ENCODE results near the gene PFKFB2.

PFKFB2 gene

GRCh38 chr1:207021139-207021861 lies 31.8 kb upstream of the PFKFB2 start:
- in situ Hi-C loops (cut with HindIII; ENCODE audit: low sequenced_read_pairs): loop anchor here (5.0 kb wide), 1 partner anchor 49 kb away; the partner anchor contains the start of gene FCAMR

GRCh38 chr1:207021876-207022596 lies 31.0 kb upstream of the PFKFB2 start:
- in situ Hi-C loops (cut with HindIII; ENCODE audit: low sequenced_read_pairs): loop anchor here (5.0 kb wide), 1 partner anchor 50 kb away; the partner anchor contains the start of gene FCAMR

- in situ Hi-C loops (cut with HindIII; ENCODE audit: low sequenced_read_pairs): loop anchor here (5.0 kb wide), 1 partner anchor 51 kb away; the partner anchor contains the start of gene FCAMR
Observed at GRCh38 chr1:207022996-207023679, 29.9 kb upstream of the PFKFB2 start.

GRCh38 chr1:207024202-207025145 lies 28.6 kb upstream of the PFKFB2 start:
- in situ Hi-C loops (cut with HindIII; ENCODE audit: low sequenced_read_pairs): loop anchor here (5.0 kb wide), 1 partner anchor 52 kb away; the partner anchor contains the start of gene FCAMR

- in situ Hi-C loops (cut with HindIII; ENCODE audit: low sequenced_read_pairs): no loop called here
Observed at GRCh38 chr1:207025146-207025880, 27.8 kb upstream of the PFKFB2 start.

- in situ Hi-C loops (cut with HindIII; ENCODE audit: low sequenced_read_pairs): no loop called here
Observed at GRCh38 chr1:207026104-207026534, 27.0 kb upstream of the PFKFB2 start.

- in situ Hi-C loops (cut with HindIII; ENCODE audit: low sequenced_read_pairs): no loop called here
Observed at GRCh38 chr1:207027206-207027777, 25.8 kb upstream of the PFKFB2 start.

- in situ Hi-C loops (cut with HindIII; ENCODE audit: low sequenced_read_pairs): no loop called here
Observed at GRCh38 chr1:207027921-207028320, 25.2 kb upstream of the PFKFB2 start.

- in situ Hi-C loops (cut with HindIII; ENCODE audit: low sequenced_read_pairs): no loop called here
Observed at GRCh38 chr1:207028884-207029650, 24.0 kb upstream of the PFKFB2 start.

- in situ Hi-C loops (cut with HindIII; ENCODE audit: low sequenced_read_pairs): no loop called here
Observed at GRCh38 chr1:207029701-207030521, 23.2 kb upstream of the PFKFB2 start.

- in situ Hi-C loops (cut with HindIII; ENCODE audit: low sequenced_read_pairs): no loop called here
Observed at GRCh38 chr1:207030522-207031009, 22.5 kb upstream of the PFKFB2 start.

- in situ Hi-C loops (cut with HindIII; ENCODE audit: low sequenced_read_pairs): no loop called here
Observed at GRCh38 chr1:207031016-207031415, 22.1 kb upstream of the PFKFB2 start.

- in situ Hi-C loops (cut with HindIII; ENCODE audit: low sequenced_read_pairs): no loop called here
Observed at GRCh38 chr1:207031632-207032264, 21.3 kb upstream of the PFKFB2 start.

- in situ Hi-C loops (cut with HindIII; ENCODE audit: low sequenced_read_pairs): no loop called here
Observed at GRCh38 chr1:207032528-207033017, 20.5 kb upstream of the PFKFB2 start, which contains the start of gene C1orf116. TSS of gene C1orf116 (minus strand) at chr1:207032756. CDS start at chr1:207027598, 5,158 bp downstream.

- in situ Hi-C loops (cut with HindIII; ENCODE audit: low sequenced_read_pairs): no loop called here
Observed at GRCh38 chr1:207033302-207033701, 19.8 kb upstream of the PFKFB2 start.

- in situ Hi-C loops (cut with HindIII; ENCODE audit: low sequenced_read_pairs): no loop called here
Observed at GRCh38 chr1:207034208-207034607, 18.9 kb upstream of the PFKFB2 start.

- in situ Hi-C loops (cut with HindIII; ENCODE audit: low sequenced_read_pairs): no loop called here
Observed at GRCh38 chr1:207034998-207035397, 18.1 kb upstream of the PFKFB2 start.
